ENCODE measurements around the gene RIPOR2.
"Not testable (repeated sequence)": the region's sequence is repeated elsewhere in the genome, so short reads cannot be mapped to it uniquely, and the experiment has no call there.

The RIPOR2 gene

DNA sequence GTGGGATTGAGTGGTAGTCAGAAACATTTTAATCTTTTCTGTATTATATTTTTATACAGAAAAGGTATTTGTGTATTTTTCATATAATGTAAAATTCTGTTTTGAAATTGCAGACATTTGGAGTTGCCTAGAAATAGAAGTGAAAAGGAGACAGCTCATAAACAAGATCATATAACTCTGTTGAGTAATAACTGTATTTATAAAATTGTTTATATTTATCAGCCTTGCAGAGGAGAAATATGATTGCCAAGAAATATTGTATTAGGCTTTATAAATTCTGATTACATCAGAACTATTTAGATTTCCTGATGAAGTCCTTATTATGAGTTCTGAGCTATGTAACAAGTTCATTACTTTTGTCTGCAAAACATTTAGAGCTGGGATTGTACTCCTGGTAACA, 55.3 kb downstream of the RIPOR2 start:
- no peak overlapping the region for H3K4me3 ChIP-seq (ENCODE audit: low read depth, low read length)
- DNase-seq (ENCODE audit: low read depth) = no peak
- no peak for TF ChIP-seq CTCF (IDR thresholded peaks at IDR 0.05; ENCODE audit: insufficient read depth, low read depth, low read length, missing control alignments)

- TF ChIP-seq CTCF (IDR thresholded peaks at IDR 0.05; ENCODE audit: insufficient read depth, low read depth, low read length, missing control alignments) = no peak
- no peak for DNase-seq (ENCODE audit: low read depth)
- no peak overlapping the region for H3K4me3 ChIP-seq (ENCODE audit: low read depth, low read length)
Measured at GRCh38 chr6:24879351-24879750, 56.4 kb downstream of the RIPOR2 start.

GRCh38 chr6:24877747-24878146, 58.0 kb downstream of the RIPOR2 start:
- not testable (repeated sequence) for DNase-seq (ENCODE audit: low read depth); H3K4me3 ChIP-seq (ENCODE audit: low read depth, low read length)

DNA sequence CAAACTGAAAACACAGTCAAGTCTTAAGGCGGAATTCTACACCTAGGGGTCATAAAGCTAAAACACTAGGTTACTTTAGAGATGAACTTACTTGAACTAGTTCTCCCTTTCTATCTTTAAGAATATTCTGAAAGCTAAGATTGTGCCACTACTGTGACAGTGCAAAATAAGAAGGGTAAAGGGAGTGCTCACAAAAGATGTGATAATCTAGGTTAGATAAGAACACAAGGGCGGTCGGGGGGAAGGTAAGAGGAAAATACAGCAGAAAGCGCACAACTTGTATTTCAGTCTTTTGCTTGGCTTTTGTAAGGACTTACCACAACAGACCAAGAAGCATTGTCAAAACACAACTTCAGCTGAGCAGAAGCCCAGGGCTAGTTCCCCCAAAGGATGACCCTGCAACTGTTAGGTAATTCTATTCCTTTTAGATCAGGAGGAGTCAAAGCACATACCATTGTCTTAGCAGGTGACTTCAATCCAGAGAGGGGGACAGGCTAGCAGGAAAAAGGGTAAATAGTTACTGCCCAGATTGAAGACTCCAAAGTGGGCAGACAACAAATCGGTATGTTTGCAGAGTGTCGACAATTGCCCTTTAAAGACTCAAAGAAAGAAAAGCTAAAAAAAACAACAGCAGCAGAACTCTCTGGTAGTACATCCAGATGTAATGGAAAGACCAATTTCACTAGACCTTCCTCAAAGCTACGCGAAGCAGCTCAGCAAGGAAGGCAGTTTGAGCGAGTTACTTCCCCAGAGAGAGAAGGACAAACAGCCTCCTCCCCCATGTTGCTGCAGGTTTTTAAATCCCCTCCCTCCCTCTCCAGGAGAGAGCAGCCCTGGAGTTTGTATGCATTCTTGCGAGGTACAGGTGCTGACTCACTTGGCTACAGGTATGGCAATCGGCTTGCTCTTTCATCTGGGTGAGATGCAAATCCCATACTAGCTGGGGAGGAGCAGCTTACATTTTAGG, 59.0 kb downstream of the RIPOR2 start:
- no peak for DNase-seq (ENCODE audit: low read depth)
- no peak overlapping the region for H3K4me3 ChIP-seq (ENCODE audit: low read depth, low read length)
- TF ChIP-seq CTCF (IDR thresholded peaks at IDR 0.05; ENCODE audit: insufficient read depth, low read depth, low read length, missing control alignments) = no peak

GRCh38 chr6:24875534-24875901, 60.2 kb downstream of the RIPOR2 start:
- no peak for TF ChIP-seq CTCF (IDR thresholded peaks at IDR 0.05; ENCODE audit: insufficient read depth, low read depth, low read length, missing control alignments)
- no peak overlapping the region for H3K4me3 ChIP-seq (ENCODE audit: low read depth, low read length)
- DNase-seq (ENCODE audit: low read depth) = no peak

DNA sequence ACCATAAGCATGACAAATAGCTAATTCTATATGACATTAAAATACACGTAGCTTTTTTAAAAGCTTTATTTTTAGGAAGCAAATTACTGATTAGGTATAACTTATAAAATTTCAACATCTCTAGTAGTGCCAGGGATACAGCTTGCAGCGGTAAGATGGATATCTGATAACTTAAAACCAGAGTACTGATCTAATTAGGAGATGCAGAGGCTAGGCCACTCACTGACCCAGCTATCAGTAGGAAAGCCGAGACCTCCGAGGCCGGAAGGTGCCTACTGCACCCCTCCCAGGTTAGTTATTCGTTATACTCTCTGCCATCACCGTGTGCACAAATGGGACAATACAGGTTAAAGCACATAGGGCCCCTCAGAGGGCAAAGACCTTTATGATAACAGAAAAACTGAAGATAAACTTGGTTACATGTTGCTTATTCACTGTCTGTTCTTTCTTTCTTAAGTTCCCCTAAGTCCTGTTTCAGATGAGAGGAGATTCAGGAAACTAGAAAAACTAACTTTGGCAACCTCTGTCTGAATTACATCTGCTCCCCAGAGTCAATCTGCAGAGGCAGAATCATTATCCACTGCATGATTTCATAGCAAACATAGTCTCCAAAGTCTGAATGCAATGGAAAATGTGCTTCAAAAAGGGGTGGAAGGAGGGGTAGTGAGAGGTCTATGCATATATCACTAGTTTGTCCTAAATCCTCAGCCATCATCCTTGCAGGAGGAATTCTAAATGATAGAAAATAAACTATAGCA, 60.8 kb downstream of the RIPOR2 start:
- no peak for TF ChIP-seq CTCF (IDR thresholded peaks at IDR 0.05; ENCODE audit: insufficient read depth, low read depth, low read length, missing control alignments)
- no peak for DNase-seq (ENCODE audit: low read depth)
- no peak overlapping the region for H3K4me3 ChIP-seq (ENCODE audit: low read depth, low read length)

- H3K4me3 ChIP-seq (ENCODE audit: low read depth, low read length) = no peak overlapping the region
- no peak for TF ChIP-seq CTCF (IDR thresholded peaks at IDR 0.05; ENCODE audit: insufficient read depth, low read depth, low read length, missing control alignments)
- no peak for DNase-seq (ENCODE audit: low read depth)
Measured at GRCh38 chr6:24874128-24874527, 61.6 kb downstream of the RIPOR2 start.
